Ishikawa (cell line): ENCODE results near the gene ATP8B2.

Experiments
- CEBPB ChIP-seq: IDR thresholded peaks from 2 replicates; pipeline ENCODE4 v1.6.1; 2012
- CREB1 ChIP-seq: IDR thresholded peaks from 2 replicates; pipeline ENCODE4 v1.6.1; 2012; ENCODE audit warnings: low read depth
- EGR1 ChIP-seq: IDR thresholded peaks from 2 replicates; pipeline ENCODE4 v1.6.1; 2012
- EP300 ChIP-seq: IDR thresholded peaks from 2 replicates; pipeline ENCODE4 v1.6.1; 2012; ENCODE audit warnings: borderline replicate concordance
- FOXM1 ChIP-seq: IDR thresholded peaks from 2 replicates; pipeline ENCODE4 v1.6.1; 2012; ENCODE audit warnings: low read depth, borderline replicate concordance
- NFIC ChIP-seq: IDR thresholded peaks from 2 replicates; pipeline ENCODE4 v1.6.1; 2012
- RAD21 ChIP-seq: IDR thresholded peaks from 2 replicates; pipeline ENCODE4 v1.6.1; 2012; ENCODE audit warnings: low read depth
- TAF1 ChIP-seq: IDR thresholded peaks from 2 replicates; pipeline ENCODE4 v1.6.1; 2012; ENCODE audit warnings: low read depth, mild to moderate bottlenecking
- TCF12 ChIP-seq: IDR thresholded peaks from 2 replicates; pipeline ENCODE4 v1.6.1; 2012; ENCODE audit warnings: low read depth
- TEAD4 ChIP-seq: IDR thresholded peaks from 2 replicates; pipeline ENCODE4 v1.6.1; 2012
- YY1 ChIP-seq: IDR thresholded peaks from 2 replicates; pipeline ENCODE4 v1.6.1; 2012; ENCODE audit warnings: low read depth
- ZBTB7A ChIP-seq: IDR thresholded peaks from 2 replicates; pipeline ENCODE4 v1.6.1; 2012; ENCODE audit warnings: low read depth
- TF ChIP-seq, protein P1 (sequence below): IDR thresholded peaks from 2 replicates; pipeline ENCODE4 v1.6.1; 2012
- TF ChIP-seq, protein P2 (sequence below): IDR thresholded peaks from 2 replicates; pipeline ENCODE4 v1.6.1; 2012
- TF ChIP-seq, protein P3 (sequence below): IDR thresholded peaks from 2 replicates; pipeline ENCODE4 v1.6.1; 2012; ENCODE audit warnings: low read depth, mild to moderate bottlenecking

Gene ATP8B2

DNA sequence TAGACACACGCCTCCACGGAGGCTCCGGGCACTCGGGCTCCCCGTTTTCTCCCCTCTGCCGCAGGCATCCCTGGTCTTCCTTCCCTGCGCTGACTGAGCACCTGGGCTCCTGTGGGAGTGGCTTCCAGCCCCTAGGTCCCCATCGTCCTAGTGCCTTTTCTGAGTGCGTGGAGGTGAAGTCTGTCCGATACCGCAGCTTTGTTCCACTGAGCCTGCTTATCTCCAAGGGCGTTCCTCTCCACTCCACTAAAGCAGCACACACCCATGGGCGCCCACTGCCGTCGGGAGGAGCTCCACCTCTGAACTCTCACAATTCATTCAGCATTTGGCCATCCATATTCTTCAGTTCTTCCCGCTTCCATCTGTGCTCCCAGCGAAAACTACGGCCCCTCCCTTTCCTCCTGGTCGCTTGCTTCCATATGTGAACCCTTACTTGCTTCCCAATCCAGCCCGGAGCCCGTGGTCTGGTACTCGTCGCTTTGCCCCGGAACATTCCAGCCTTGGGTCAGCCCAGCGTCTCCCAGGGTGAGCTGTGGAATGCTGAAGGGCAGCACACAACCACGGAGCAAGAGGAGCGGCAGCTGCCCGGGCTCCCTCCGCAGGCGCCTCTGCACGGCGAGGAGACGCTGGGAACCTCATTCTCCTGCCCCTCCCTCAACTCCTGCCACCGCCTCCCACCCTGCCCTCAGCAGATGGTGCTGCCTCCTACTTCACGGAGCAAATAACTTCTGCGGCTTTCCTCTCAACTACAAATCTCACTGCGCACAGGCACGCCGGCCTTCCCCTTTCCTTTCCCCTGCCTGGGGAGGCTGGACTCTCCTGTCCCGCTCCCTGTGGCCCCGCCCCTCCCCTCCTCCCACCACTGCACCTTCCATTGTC, 27.5 kb downstream of the ATP8B2 start:
- TF ChIP-seq RAD21 (no peak), YY1 (no peak), TAF1 (no peak), EGR1 (no peak), ZBTB7A (no peak), CEBPB (no peak), TCF12 (no peak), EP300 (no peak), NFIC (no peak), TEAD4 (no peak)
- TF ChIP-seq, protein P1, sequence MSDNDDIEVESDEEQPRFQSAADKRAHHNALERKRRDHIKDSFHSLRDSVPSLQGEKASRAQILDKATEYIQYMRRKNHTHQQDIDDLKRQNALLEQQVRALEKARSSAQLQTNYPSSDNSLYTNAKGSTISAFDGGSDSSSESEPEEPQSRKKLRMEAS: no peak
- TF ChIP-seq, protein P2, sequence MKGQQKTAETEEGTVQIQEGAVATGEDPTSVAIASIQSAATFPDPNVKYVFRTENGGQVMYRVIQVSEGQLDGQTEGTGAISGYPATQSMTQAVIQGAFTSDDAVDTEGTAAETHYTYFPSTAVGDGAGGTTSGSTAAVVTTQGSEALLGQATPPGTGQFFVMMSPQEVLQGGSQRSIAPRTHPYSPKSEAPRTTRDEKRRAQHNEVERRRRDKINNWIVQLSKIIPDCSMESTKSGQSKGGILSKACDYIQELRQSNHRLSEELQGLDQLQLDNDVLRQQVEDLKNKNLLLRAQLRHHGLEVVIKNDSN: no peak
- TF ChIP-seq, protein P3, sequence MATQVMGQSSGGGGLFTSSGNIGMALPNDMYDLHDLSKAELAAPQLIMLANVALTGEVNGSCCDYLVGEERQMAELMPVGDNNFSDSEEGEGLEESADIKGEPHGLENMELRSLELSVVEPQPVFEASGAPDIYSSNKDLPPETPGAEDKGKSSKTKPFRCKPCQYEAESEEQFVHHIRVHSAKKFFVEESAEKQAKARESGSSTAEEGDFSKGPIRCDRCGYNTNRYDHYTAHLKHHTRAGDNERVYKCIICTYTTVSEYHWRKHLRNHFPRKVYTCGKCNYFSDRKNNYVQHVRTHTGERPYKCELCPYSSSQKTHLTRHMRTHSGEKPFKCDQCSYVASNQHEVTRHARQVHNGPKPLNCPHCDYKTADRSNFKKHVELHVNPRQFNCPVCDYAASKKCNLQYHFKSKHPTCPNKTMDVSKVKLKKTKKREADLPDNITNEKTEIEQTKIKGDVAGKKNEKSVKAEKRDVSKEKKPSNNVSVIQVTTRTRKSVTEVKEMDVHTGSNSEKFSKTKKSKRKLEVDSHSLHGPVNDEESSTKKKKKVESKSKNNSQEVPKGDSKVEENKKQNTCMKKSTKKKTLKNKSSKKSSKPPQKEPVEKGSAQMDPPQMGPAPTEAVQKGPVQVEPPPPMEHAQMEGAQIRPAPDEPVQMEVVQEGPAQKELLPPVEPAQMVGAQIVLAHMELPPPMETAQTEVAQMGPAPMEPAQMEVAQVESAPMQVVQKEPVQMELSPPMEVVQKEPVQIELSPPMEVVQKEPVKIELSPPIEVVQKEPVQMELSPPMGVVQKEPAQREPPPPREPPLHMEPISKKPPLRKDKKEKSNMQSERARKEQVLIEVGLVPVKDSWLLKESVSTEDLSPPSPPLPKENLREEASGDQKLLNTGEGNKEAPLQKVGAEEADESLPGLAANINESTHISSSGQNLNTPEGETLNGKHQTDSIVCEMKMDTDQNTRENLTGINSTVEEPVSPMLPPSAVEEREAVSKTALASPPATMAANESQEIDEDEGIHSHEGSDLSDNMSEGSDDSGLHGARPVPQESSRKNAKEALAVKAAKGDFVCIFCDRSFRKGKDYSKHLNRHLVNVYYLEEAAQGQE: no peak

DNA sequence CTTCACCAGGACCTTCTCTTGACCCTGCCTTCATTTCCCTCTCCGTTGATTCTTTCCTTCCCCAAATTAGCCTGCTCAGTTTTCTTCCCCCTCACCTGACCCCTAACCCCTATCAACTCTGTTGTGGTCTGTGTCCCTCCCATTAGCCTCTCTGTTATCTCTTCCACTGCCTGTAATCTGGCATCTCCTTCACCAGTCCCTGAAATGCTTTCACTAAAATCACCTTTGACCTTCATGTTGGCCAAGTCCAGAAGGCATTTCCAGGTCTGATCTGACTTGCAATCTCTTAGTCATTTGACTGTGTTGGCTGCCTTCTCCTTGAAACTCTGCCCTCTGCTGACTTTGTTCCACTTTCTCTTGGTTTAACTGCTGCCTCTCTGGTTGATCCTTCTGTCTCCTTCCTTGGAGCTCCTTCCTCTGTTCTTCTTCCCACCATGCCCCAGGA, 28.2 kb downstream of the ATP8B2 start:
- TF ChIP-seq, protein P3: no peak
- 0 out of 2 replicates have a peak, but pooled peaks have one; percentile 13 for TF ChIP-seq RAD21

DNA sequence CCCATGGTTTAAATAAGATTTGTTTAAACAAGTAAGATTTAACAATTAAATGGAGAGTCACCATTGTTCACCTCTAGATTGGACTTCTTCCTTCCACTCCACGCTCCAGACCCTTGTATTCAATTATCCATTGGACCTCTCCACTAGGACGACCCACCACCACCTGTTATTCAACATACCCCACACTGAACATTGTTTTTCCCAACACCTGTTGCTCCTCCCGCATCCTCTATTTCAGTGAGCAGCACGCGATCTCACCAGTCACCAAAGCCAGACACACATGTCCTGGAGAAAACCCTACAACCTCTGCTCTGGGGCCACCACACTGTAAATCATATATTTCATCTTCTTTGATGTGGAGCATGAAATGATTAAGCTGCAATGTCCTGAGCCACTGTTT, 28.6 kb downstream of the ATP8B2 start:
- TF ChIP-seq EP300 (no peak), NFIC (no peak), YY1 (no peak)

DNA sequence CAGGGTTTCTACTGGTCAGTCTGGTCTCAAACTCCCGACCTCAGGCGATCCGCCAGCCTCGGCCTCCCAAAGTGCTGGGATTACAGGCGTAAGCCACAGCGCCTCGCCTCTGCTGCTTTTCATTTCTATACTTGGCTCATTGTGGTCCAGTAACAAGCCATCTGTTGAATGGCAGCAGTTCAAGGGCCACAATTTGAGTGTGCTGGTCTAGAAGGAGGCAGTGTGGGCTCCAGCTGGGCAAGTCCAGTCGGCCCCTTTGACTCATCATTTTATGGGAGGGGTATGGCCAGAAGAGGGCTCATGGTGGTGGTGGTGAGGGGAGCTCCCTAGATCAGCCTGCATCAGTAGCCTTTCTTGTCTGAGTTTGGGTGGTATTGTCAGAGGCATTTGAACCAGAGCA, 33.2 kb downstream of the ATP8B2 start:
- no peak for TF ChIP-seq FOXM1
- no peak for TF ChIP-seq CEBPB
- no peak for TF ChIP-seq NFIC
- TF ChIP-seq TEAD4: no peak
- no peak for TF ChIP-seq EP300
- no peak for TF ChIP-seq ZBTB7A
- no peak for TF ChIP-seq TCF12
- TF ChIP-seq, protein P1: no peak
- no peak for TF ChIP-seq RAD21
- no peak for TF ChIP-seq CREB1
- TF ChIP-seq EGR1: no peak
- TF ChIP-seq, protein P3: no peak
- TF ChIP-seq YY1: no peak
- TF ChIP-seq, protein P2: no peak
- no peak for TF ChIP-seq TAF1

DNA sequence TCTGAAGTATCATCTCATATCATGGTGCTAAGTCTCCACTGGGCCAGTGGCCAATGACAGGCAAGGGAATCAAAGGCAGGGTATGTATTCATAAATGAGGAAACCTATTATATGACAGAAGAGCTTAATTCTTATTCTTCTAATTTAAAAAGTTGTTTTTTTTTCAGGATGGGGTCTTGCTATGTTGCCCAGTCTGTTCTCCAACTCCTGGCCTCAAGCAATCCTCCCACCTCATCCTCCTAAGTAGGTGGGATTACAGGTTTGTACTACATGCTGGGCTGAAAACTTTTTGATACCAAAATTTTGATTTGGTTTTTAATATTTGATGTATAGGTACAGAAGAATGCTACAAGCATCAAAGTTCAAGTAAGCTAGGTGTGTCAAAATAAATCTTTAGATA, 35.0 kb downstream of the ATP8B2 start:
- no peak for TF ChIP-seq CEBPB
